Thyroid gland (tissue), 4 donors: ENCODE results near the gene MED29.

Source experiments
- CTCF ChIP-seq, 6 experiments: fragments of 200-600 bp in 3 of 6; fragments of 450-650 bp in 3 of 6; sonication (generic) in 3 of 6; IDR thresholded peaks; one replicate each; pipeline ENCODE4 v1.5.1; 2016 to 2019; ENCODE audit warnings: antibody characterized with exemption in 6 of 6, mild to moderate bottlenecking in 2 of 6, inconsistent platforms in 1 of 6, moderate library complexity in 1 of 6
- POLR2A ChIP-seq, 2 donors: fragments of 450-650 bp; IDR thresholded peaks; one replicate each; pipeline ENCODE4 v1.6.1; 2017; ENCODE audit warnings: antibody characterized with exemption in 2 of 2, mild to moderate bottlenecking in 2 of 2, moderate library complexity in 1 of 2

GRCh38 chr19:39415111-39416046 is 24.2 kb downstream of the MED29 start:
- TF ChIP-seq CTCF (IDR thresholded peaks at IDR 0.05) (no peak), POLR2A (IDR thresholded peaks at IDR 0.05) (no peak)
